Neural cell (in vitro differentiated cells): ENCODE results near the gene PPP3R1.

Experiments
- REST ChIP-seq: IDR thresholded peaks from 2 replicates; pipeline ENCODE4 v1.6.1; 2012; ENCODE audit warnings: borderline replicate concordance
- TF ChIP-seq, protein P1 (sequence below): fragments of 450-650 bp; IDR thresholded peaks from 2 replicates; pipeline ENCODE4 v1.5.1; 2014; ENCODE audit warnings: antibody characterized with exemption, mild to moderate bottlenecking, moderate library complexity; ENCODE audit not compliant: poor library complexity, severe bottlenecking

- TF ChIP-seq REST, result no peak
- TF ChIP-seq, protein P1, sequence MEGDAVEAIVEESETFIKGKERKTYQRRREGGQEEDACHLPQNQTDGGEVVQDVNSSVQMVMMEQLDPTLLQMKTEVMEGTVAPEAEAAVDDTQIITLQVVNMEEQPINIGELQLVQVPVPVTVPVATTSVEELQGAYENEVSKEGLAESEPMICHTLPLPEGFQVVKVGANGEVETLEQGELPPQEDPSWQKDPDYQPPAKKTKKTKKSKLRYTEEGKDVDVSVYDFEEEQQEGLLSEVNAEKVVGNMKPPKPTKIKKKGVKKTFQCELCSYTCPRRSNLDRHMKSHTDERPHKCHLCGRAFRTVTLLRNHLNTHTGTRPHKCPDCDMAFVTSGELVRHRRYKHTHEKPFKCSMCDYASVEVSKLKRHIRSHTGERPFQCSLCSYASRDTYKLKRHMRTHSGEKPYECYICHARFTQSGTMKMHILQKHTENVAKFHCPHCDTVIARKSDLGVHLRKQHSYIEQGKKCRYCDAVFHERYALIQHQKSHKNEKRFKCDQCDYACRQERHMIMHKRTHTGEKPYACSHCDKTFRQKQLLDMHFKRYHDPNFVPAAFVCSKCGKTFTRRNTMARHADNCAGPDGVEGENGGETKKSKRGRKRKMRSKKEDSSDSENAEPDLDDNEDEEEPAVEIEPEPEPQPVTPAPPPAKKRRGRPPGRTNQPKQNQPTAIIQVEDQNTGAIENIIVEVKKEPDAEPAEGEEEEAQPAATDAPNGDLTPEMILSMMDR, result no peak
Observed at GRCh38 chr2:68235090-68235489, 17.2 kb downstream of the PPP3R1 start.
